NCI-H460 (cell line): ENCODE results near the gene RAB11FIP3. TPM values are rescaled to one million over a fixed set of nuclear protein-coding genes. Genes with fewer than 3 reads are reported as not detected.

ENCODE experiments used
- DNase-seq: peaks from one replicate; pipeline ENCODE4 v3.0.0-alpha.2; 2016; ENCODE audit warnings: low read depth; ENCODE audit errors: extremely low read depth
- total RNA-seq: library from RNA; depleted of rRNA; stranded (reverse); fragments of >200 nt; shearing (Covaris generic); gene quantifications from 2 replicates; pipeline ENCODE4 v1.2.3, GENCODE V29; 2014

Gene RAB11FIP3
- total RNA-seq, 1 experiment from 2014 or later: 22.4 TPM

- no peak for DNase-seq
Measured at GRCh38 chr16:548586-548985, 123.1 kb downstream of the RAB11FIP3 start.

GRCh38 chr16:549544-550263 is 124.3 kb downstream of the RAB11FIP3 start:
- DNase-seq: no peak

DNA sequence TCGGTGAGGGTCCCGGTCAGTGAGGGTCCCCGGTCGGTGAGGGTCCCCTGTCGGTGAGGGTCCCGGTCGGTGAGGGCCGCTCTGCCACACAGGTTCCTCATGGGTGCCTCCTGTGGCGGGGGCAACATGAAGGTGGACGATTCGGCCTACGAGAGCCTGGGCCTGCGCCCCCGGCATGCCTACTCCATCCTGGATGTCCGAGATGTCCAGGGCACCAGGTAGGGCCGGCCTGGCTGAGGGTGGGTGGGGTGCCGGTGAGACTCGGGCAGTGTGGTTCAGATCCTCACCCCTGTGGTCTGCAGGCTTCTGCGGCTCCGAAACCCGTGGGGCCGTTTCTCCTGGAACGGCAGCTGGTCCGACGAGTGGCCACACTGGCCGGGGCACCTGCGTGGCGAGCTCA is 125.8 kb downstream of the RAB11FIP3 start:
- DNase-seq: no peak

GRCh38 chr16:552171-552570 is 126.7 kb downstream of the RAB11FIP3 start:
- DNase-seq: no peak

DNA sequence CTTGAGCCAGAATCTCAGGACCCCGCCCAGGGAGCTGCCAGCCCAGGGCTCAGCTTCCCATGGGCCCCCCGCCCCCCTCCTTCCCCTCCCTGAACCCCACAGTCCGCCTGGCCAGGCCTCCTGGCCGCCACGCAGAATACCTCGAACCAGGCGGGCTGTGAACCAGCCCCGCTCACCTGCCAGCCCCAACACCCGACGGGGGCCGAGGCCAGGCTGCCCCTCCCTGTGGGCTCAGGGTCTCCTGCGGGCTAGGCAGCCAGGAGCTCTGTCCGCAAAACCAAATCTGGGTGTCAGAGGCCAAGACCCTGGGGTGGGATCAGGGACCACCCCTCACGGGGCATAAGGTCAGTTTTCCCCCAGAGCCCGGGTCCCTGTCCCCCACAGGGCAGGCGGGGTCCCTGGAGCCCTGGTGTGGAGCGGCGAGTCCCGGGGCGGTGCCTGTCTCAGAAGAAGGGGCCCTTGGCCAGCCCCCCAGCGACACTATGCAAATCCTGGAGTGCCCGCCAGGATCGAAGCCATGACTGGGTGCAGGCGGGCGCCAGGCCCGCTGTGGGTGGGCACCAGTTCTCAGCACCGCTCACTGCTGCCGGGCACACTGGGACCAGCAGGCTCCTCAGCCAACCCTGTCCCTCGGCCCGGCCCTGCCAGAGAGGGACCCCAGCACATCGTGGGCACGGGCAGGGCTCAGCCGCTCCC is 128.3 kb downstream of the RAB11FIP3 start:
- no peak for DNase-seq

DNA sequence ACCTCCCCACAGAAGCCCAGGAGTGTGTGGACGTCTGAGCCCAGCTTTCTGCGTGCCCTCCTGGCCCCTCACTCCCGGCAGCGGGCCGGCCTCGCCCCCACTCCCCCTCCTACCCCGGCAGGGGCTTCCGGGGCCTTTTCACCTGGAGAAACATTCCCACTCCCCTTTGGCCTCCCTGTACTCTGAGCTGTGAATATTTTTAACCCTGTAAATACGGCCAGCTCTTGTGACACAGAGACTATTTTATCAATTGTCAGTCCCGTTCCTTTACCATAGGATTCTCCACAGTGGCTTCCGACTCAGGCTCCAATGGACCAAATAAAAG is 128.8 kb downstream of the RAB11FIP3 start:
- no peak for DNase-seq

GRCh38 chr16:554640-555365 is 129.4 kb downstream of the RAB11FIP3 start:
- DNase-seq: no peak

DNA sequence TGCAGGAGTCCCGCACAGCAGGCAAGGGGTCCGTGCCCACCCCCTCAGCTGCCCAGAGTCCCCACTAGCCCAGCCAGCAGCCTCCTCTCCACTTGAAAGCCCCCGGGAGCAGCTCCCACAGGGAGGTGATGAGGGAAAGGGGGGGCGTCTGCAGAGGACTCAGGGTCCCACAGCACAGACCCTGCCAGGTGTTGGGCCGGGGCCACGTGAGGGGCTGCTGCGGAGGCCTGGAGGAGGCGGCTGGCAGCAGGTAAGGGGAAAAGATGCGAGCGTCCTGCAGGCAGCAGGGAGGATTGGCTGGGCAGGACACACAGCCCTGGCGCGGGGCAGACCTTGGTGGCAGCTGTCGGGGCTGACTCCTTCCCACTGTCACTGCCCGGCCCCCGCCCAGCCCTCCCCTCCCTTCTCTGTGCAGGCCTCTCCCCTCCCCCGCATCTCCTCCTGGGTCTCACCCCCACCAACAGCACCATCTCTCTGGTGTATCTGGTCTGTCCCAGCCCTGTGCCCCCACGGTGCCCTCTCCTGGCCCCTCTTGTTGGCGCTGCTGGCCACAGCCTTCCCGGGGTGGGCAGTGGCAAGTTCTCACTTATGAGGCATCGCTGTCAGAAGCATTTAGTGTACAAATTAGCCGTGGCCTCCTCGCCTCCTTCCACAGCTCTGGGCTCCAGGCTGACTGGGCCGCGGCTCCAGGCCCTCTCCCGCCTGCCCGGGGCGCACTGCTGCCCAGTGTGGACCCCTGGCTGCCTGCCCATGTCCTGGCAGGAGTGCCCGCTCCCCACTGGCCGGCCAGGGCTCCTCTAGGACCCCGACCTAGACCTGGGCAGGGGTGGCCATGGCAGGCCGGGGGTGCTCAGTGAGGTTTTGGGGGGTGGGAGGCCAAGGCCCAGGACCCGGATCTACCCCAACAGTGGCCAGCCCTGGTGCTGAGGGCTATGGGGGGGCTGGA is 130.4 kb downstream of the RAB11FIP3 start:
- no peak for DNase-seq

GRCh38 chr16:556474-557173 is 131.2 kb downstream of the RAB11FIP3 start:
- DNase-seq: no peak

DNA sequence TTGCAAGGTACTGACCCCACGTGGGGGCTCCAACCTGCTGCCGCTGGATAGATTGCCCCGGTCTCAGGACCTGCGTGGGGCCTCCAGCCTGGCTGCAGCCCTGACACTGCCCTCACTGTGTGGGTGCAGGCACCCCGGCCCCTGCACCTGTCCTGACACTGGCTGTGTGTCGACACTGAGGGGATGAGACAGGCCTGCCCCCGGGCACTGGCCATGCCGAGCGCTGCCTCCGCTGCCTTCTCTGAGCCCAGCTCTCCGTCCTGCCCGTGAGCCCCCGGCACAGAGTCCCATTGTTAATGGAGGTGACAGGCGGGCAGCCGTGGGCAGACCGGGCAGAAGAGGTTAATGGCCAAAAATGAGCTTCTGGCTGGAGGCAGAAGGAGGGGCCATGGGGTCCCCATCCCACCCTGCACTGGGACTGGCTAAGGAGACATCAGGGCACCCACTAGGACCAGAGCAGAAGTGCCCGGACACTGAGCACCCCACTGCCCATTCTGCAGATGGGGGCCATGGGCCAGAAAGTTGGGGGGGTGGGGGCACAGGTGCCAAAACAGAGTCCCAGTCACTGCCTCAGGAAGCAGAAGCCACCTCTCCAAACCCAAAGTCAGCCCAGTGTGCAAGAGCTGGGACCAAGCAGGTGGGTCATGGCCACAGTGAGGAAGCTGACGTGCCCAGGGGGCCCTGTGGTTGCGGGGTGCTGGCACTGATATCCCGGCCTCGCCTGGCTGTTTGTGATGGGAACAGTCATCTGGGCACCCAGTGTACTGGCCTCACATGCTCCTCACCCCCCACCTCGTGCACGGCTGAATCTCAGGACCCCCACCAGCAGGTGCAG is 132.2 kb downstream of the RAB11FIP3 start:
- no peak for DNase-seq

GRCh38 chr16:558298-559020 is 133.0 kb downstream of the RAB11FIP3 start:
- DNase-seq: no peak

DNA sequence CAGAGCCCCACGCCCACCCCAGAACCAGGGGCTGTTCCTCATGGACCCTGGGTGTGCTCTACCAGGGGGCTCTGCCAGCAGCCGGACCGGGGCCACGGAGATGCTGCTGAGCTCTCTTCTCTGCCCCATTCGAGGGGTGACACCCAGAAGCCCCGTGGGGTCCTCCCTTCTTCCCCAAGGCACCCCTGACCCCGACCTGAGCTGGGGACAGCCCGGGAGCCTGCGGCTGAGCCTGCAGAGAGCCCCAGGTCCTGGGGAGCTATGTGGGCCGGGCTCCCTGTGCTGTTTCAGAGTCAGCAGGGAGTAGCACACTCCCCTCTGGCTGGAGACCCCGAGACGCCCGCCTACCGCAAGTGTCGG is 133.6 kb downstream of the RAB11FIP3 start:
- no peak for DNase-seq

- no peak for DNase-seq
Measured at GRCh38 chr16:559411-560203, 134.2 kb downstream of the RAB11FIP3 start.

DNA sequence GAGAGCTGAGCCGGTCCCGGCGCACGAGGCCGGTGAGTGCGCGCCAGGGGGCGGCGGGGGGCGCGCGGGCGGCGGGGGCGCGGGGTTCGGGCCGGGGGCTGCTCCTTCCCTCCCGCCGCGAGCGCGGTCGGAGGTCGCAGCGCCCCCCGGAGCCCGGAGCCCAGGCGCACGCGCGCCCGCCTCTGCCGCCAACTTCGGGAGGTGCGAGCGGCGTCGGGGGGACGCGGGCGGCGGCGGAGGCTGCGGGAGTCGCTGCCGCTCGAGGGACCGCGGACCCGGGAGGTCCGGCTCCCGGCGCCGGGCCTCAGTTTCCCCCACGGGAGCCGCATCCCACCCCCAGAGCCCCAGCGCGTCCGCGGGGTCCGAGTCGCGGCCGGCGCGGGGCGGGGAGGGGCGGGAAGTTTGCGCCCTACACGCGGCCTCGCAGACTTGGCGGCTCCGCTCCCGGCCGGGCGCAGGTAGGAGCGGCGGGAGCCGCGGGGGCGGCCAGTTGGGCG is 134.8 kb downstream of the RAB11FIP3 start, which contains the start of gene PRR35:
Gene PRR35, plus strand, starts transcription at position 191 of the 497 bp plus-strand sequence. CDS start 2,901 bp downstream, outside the sequence.
- no peak for DNase-seq

GRCh38 chr16:560701-561412 is 135.4 kb downstream of the RAB11FIP3 start:
- DNase-seq: no peak

DNA sequence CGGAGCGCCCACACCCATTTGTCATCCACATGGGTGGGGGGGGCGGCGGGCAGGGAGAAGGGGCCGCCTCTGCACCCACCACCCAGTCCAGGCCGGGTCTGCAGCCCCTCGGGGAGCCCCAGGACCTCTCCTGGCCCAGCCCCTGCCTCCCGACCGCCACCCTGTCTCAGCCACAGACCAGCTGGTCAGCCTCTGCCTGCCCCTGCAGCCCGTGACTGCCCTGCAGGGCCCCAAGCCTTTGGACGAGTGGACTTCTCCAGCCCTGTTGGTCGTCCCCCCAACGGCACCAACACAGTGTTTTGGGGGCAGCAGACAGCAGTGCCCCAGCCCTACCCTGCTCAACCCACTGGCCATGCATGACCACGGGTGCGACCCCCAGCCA is 136.0 kb downstream of the RAB11FIP3 start:
- DNase-seq: no peak
